SK-N-SH treated with all-trans-retinoic acid at 6 μM for 48 hours (cell line): ENCODE data around the gene SGPP2.

ENCODE experiments used
- ATAC-seq: fragments of 200-7000 bp; cut with Tn5 transposase; 3 replicates; pipeline ENCODE4 v1.9.1; 2020; ENCODE audit warnings: mild to moderate bottlenecking, moderate library complexity
- ARNTL ChIP-seq: fragments of 450-650 bp; formaldehyde crosslinking; IDR thresholded peaks from 2 replicates; pipeline ENCODE4 v1.5.0; 2020; ENCODE audit warnings: low read depth, mild to moderate bottlenecking, moderate library complexity, borderline replicate concordance
- BACH2 ChIP-seq: fragments of 250-450 bp; sonication (Bioruptor Pico); IDR thresholded peaks from 2 replicates; pipeline ENCODE4 v1.9.0; 2021; ENCODE audit warnings: mild to moderate bottlenecking, borderline replicate concordance
- CSDC2 ChIP-seq: fragments of 250-450 bp; sonication (Bioruptor Pico); IDR thresholded peaks from 2 replicates; pipeline ENCODE4 v1.5.0; 2020; ENCODE audit warnings: mild to moderate bottlenecking, moderate library complexity
- ESRRG ChIP-seq: fragments of 250-450 bp; sonication (Bioruptor Pico); IDR thresholded peaks from 2 replicates; pipeline ENCODE4 v1.6.1; 2021; ENCODE audit warnings: mild to moderate bottlenecking
- GLIS3 ChIP-seq: fragments of 250-450 bp; sonication (Bioruptor Pico); IDR thresholded peaks from 2 replicates; pipeline ENCODE4 v1.5.0; 2020; ENCODE audit warnings: mild to moderate bottlenecking, moderate library complexity
- ISL1 ChIP-seq: fragments of 250-450 bp; sonication (Bioruptor Pico); IDR thresholded peaks from 2 replicates; pipeline ENCODE4 v2.1.2; 2022; ENCODE audit warnings: mild to moderate bottlenecking, moderate library complexity
- OSR1 ChIP-seq: fragments of 250-450 bp; sonication (Bioruptor Pico); IDR thresholded peaks from 2 replicates; pipeline ENCODE4 v1.8.0; 2022; ENCODE audit warnings: moderate library complexity, mild to moderate bottlenecking, inconsistent platforms
- SNAI2 ChIP-seq: fragments of 250-450 bp; sonication (Bioruptor Pico); IDR thresholded peaks from 2 replicates; pipeline ENCODE4 v1.5.0; 2020; ENCODE audit warnings: mild to moderate bottlenecking, moderate library complexity
- ZC3H10 ChIP-seq: fragments of 250-450 bp; sonication (Bioruptor Pico); IDR thresholded peaks from 2 replicates; pipeline ENCODE4 v1.5.1; 2021; ENCODE audit warnings: mild to moderate bottlenecking, moderate library complexity
- ZFP3 ChIP-seq: fragments of 250-450 bp; sonication (Bioruptor Pico); IDR thresholded peaks from 2 replicates; pipeline ENCODE4 v1.5.0; 2020; ENCODE audit warnings: mild to moderate bottlenecking, moderate library complexity
- ZFP30 ChIP-seq: fragments of 450-650 bp; formaldehyde crosslinking; IDR thresholded peaks from 2 replicates; pipeline ENCODE4 v1.5.0; 2022; ENCODE audit warnings: mild to moderate bottlenecking, moderate library complexity
- ZNF565 ChIP-seq: fragments of 450-650 bp; formaldehyde crosslinking; conservative IDR thresholded peaks from 2 replicates; pipeline ENCODE4 v1.5.0; 2020; ENCODE audit warnings: low read depth, mild to moderate bottlenecking, moderate library complexity
- ZNF70 ChIP-seq: fragments of 450-650 bp; formaldehyde crosslinking; IDR thresholded peaks from 2 replicates; pipeline ENCODE4 v1.5.0; 2020; ENCODE audit warnings: mild to moderate bottlenecking, moderate library complexity
- ZNF8 ChIP-seq: fragments of 450-650 bp; formaldehyde crosslinking; IDR thresholded peaks from 2 replicates; pipeline ENCODE4 v1.5.0; 2020; ENCODE audit warnings: mild to moderate bottlenecking, moderate library complexity
- TF ChIP-seq, protein P1 (sequence below): fragments of 250-450 bp; sonication (Bioruptor Pico); IDR thresholded peaks from 2 replicates; pipeline ENCODE4 v1.8.0; 2020; ENCODE audit warnings: mild to moderate bottlenecking, moderate library complexity, borderline replicate concordance
- TF ChIP-seq, protein P2 (sequence below): fragments of 250-450 bp; sonication (Bioruptor Pico); IDR thresholded peaks from 2 replicates; pipeline ENCODE4 v1.8.0; 2021; ENCODE audit warnings: low read depth, mild to moderate bottlenecking, moderate library complexity, borderline replicate concordance
- TF ChIP-seq, protein P3 (sequence below): fragments of 250-450 bp; sonication (Bioruptor Pico); IDR thresholded peaks from 2 replicates; pipeline ENCODE4 v1.5.0; 2020; ENCODE audit warnings: mild to moderate bottlenecking, moderate library complexity
- TF ChIP-seq, protein P4 (sequence below): fragments of 250-450 bp; sonication (Bioruptor Pico); IDR thresholded peaks from 2 replicates; pipeline ENCODE4 v1.5.1; 2021; ENCODE audit warnings: mild to moderate bottlenecking, moderate library complexity
- TF ChIP-seq, protein P5 (sequence below): fragments of 250-450 bp; sonication (Bioruptor Pico); IDR thresholded peaks from 2 replicates; pipeline ENCODE4 v1.5.1; 2020; ENCODE audit warnings: low read depth, mild to moderate bottlenecking, moderate library complexity

SGPP2 gene

DNA sequence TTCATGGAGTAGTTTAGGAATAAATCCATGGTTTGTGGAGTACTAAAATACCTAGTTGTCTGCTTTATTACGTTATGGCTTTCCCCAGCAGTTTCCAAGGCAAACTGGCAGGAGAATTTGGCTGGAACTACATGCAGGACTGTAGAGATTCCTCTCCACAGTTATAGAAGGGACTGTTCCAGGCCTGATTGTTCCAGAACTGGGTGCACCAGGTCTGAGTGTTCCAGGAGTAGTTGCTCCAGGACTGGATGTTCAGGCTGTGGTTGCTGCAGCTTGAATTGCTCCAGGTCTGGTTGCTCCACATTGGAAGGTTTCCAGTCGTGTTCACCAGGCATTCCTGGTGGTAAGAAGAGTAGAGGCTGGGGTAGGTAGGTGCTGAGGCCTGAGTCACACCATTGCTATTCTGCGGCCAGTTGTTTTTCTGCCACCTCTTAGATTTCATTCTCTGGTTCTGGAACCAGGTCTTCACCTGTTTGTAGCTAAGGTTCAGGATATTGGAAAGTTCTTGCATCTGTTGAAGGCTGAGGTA, 28.1 kb downstream of the SGPP2 start (continued):
- TF ChIP-seq, protein P1, sequence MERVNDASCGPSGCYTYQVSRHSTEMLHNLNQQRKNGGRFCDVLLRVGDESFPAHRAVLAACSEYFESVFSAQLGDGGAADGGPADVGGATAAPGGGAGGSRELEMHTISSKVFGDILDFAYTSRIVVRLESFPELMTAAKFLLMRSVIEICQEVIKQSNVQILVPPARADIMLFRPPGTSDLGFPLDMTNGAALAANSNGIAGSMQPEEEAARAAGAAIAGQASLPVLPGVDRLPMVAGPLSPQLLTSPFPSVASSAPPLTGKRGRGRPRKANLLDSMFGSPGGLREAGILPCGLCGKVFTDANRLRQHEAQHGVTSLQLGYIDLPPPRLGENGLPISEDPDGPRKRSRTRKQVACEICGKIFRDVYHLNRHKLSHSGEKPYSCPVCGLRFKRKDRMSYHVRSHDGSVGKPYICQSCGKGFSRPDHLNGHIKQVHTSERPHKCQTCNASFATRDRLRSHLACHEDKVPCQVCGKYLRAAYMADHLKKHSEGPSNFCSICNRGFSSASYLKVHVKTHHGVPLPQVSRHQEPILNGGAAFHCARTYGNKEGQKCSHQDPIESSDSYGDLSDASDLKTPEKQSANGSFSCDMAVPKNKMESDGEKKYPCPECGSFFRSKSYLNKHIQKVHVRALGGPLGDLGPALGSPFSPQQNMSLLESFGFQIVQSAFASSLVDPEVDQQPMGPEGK (CRISPR knock-in tag) = no peak
- TF ChIP-seq, protein P2, sequence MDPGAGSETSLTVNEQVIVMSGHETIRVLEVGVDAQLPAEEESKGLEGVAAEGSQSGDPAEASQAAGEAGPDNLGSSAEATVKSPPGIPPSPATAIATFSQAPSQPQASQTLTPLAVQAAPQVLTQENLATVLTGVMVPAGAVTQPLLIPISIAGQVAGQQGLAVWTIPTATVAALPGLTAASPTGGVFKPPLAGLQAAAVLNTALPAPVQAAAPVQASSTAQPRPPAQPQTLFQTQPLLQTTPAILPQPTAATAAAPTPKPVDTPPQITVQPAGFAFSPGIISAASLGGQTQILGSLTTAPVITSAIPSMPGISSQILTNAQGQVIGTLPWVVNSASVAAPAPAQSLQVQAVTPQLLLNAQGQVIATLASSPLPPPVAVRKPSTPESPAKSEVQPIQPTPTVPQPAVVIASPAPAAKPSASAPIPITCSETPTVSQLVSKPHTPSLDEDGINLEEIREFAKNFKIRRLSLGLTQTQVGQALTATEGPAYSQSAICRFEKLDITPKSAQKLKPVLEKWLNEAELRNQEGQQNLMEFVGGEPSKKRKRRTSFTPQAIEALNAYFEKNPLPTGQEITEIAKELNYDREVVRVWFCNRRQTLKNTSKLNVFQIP (CRISPR knock-in tag) = no peak
- TF ChIP-seq ZFP3 (no peak), ZNF565 (CRISPR knock-in tag) (no peak), GLIS3 (CRISPR knock-in tag) (no peak), OSR1 (CRISPR knock-in tag) (no peak), SNAI2 (no peak), ZFP30 (CRISPR knock-in tag) (no peak), ISL1 (CRISPR knock-in tag) (no peak)

DNA sequence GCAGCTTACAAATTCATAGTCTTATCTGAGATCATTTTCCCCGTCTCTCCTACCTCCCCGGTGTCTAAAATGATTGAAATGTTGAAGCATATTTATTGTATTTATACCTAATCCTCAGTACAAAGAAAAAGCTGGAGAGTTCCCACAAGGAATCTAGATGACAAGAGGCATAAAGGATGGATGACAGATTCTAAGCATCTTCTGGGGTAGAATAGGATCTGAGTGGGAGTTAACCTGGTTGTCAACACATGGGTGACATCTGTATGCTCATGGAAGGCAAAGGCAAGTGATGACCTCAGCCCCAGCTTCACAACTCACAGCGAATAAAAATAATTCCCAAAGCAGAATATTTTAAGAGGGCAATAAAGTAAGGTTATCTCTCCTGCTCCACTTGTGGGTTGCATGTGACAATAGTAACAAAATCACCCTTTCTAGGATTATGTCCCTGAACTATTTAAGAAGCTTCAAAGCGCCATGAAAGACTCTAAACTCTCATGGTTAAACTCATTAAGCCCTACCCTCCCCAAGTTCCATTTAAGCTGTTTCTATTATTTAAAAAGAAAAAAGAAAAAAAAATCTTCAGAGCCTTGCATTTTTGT, 32.2 kb downstream of the SGPP2 start:
- no peak for ATAC-seq
- TF ChIP-seq CSDC2 (CRISPR knock-in tag) = no peak
- no peak for TF ChIP-seq ZNF8 (CRISPR knock-in tag)
- TF ChIP-seq, protein P3, sequence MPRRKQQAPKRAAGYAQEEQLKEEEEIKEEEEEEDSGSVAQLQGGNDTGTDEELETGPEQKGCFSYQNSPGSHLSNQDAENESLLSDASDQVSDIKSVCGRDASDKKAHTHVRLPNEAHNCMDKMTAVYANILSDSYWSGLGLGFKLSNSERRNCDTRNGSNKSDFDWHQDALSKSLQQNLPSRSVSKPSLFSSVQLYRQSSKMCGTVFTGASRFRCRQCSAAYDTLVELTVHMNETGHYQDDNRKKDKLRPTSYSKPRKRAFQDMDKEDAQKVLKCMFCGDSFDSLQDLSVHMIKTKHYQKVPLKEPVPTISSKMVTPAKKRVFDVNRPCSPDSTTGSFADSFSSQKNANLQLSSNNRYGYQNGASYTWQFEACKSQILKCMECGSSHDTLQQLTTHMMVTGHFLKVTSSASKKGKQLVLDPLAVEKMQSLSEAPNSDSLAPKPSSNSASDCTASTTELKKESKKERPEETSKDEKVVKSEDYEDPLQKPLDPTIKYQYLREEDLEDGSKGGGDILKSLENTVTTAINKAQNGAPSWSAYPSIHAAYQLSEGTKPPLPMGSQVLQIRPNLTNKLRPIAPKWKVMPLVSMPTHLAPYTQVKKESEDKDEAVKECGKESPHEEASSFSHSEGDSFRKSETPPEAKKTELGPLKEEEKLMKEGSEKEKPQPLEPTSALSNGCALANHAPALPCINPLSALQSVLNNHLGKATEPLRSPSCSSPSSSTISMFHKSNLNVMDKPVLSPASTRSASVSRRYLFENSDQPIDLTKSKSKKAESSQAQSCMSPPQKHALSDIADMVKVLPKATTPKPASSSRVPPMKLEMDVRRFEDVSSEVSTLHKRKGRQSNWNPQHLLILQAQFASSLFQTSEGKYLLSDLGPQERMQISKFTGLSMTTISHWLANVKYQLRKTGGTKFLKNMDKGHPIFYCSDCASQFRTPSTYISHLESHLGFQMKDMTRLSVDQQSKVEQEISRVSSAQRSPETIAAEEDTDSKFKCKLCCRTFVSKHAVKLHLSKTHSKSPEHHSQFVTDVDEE (CRISPR knock-in tag) = no peak
- no peak for TF ChIP-seq ZNF70 (CRISPR knock-in tag)
- TF ChIP-seq ARNTL (CRISPR knock-in tag) = no peak
- TF ChIP-seq, protein P4, sequence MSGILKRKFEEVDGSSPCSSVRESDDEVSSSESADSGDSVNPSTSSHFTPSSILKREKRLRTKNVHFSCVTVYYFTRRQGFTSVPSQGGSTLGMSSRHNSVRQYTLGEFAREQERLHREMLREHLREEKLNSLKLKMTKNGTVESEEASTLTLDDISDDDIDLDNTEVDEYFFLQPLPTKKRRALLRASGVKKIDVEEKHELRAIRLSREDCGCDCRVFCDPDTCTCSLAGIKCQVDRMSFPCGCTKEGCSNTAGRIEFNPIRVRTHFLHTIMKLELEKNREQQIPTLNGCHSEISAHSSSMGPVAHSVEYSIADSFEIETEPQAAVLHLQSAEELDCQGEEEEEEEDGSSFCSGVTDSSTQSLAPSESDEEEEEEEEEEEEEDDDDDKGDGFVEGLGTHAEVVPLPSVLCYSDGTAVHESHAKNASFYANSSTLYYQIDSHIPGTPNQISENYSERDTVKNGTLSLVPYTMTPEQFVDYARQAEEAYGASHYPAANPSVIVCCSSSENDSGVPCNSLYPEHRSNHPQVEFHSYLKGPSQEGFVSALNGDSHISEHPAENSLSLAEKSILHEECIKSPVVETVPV (CRISPR knock-in tag) = no peak
- TF ChIP-seq, protein P5, sequence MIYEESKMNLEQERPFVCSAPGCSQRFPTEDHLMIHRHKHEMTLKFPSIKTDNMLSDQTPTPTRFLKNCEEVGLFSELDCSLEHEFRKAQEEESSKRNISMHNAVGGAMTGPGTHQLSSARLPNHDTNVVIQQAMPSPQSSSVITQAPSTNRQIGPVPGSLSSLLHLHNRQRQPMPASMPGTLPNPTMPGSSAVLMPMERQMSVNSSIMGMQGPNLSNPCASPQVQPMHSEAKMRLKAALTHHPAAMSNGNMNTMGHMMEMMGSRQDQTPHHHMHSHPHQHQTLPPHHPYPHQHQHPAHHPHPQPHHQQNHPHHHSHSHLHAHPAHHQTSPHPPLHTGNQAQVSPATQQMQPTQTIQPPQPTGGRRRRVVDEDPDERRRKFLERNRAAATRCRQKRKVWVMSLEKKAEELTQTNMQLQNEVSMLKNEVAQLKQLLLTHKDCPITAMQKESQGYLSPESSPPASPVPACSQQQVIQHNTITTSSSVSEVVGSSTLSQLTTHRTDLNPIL (CRISPR knock-in tag) = no peak
- TF ChIP-seq BACH2 = no peak
- TF ChIP-seq ZC3H10 (CRISPR knock-in tag) = no peak

DNA sequence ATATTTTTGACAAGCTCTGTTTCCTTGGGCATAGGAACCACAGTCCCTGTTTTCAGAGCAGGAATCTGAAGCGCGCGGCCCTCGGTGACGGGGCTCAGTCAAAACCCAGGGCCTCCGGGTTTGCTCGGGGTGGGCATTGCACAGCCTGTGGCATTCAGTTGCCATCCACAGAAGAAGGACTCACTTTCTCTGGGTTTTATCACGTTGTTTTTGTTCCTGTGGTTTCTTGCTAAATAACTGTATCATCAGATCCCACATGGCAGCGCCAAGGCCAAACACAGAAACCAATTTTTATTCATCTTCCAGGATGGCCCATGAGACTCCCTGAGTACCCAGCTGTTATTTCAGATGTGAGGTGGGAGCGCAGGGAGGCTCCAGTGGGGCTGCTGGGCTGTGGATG, 35.6 kb downstream of the SGPP2 start:
- ATAC-seq = no peak
- TF ChIP-seq ZNF565 (CRISPR knock-in tag) (no peak), GLIS3 (CRISPR knock-in tag) (no peak), ZNF8 (CRISPR knock-in tag) (no peak), ESRRG (no peak), SNAI2 (no peak), BACH2 (no peak), ZC3H10 (CRISPR knock-in tag) (no peak), ISL1 (CRISPR knock-in tag) (no peak), OSR1 (CRISPR knock-in tag) (no peak), ZNF70 (CRISPR knock-in tag) (no peak), ARNTL (CRISPR knock-in tag) (no peak), CSDC2 (CRISPR knock-in tag) (no peak)
- TF ChIP-seq, protein P5 (CRISPR knock-in tag) = no peak
- TF ChIP-seq, protein P3 (CRISPR knock-in tag) = no peak
- TF ChIP-seq, protein P1 (CRISPR knock-in tag) = no peak
